ENCODE data around the gene UGT2B17.

- TF ChIP-seq CTCF (optimal IDR thresholded peaks at IDR 0.05 in 1 of 3, IDR thresholded peaks at IDR 0.05 in 1 of 3, conservative IDR thresholded peaks at IDR 0.05 in 1 of 3; ENCODE audit: extremely low read depth in 1 of 3, insufficient read depth in 2 of 3, low read length in 3 of 3) (no peak), EZH2 (IDR thresholded peaks at IDR 0.05; ENCODE audit: low read length) (no peak)
Measured at GRCh38 chr4:68594678-68595077, 18.6 kb upstream of the UGT2B17 start.

Measured in keratinocyte (primary cell).